Effector CD8-positive, alpha-beta T cell (primary cell): Measurements from ENCODE around the gene VTI1A.

Experiments used
- DNase-seq: peaks from one replicate; lab custom pipeline; 2025; lab: John Stamatoyannopoulos, UW

The VTI1A gene

DNA sequence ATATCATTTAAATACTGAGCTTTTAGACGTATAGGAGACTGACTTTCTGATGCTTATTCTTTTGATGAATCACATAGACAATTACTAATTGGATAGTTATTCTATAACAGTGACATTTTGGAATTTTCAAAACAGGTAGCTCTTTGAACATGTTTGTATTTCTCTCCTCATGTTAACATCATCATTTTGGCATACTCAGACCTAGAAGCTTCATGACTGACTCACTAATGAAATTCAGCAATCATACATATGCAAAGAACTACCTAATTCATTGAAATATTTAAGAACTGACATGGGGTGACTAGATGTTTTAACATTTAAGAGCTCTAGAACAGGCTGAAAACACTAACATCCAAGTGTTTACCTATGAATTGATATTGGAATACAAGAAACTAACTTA lies 192.3 kb downstream of the VTI1A start:
- no peak for DNase-seq

DNA sequence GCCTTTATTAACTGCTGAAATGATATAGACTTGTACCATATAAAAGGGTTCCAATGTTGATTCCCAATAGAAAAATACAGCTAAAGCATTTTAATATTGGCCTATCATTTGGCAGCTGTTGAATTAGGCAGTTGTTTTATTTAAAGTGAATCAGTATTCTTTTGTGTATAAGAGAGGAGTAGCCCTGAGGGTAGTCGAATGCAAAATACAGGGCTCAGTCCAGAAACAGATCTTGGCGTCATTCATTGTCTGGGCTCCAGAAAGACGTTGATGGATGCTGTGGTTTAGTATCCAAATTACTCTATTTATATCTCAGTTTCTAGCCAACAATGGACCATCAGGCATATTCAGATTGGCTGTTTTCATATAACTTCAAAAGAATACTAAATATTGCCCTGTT lies 193.6 kb downstream of the VTI1A start:
- DNase-seq: no peak

DNA sequence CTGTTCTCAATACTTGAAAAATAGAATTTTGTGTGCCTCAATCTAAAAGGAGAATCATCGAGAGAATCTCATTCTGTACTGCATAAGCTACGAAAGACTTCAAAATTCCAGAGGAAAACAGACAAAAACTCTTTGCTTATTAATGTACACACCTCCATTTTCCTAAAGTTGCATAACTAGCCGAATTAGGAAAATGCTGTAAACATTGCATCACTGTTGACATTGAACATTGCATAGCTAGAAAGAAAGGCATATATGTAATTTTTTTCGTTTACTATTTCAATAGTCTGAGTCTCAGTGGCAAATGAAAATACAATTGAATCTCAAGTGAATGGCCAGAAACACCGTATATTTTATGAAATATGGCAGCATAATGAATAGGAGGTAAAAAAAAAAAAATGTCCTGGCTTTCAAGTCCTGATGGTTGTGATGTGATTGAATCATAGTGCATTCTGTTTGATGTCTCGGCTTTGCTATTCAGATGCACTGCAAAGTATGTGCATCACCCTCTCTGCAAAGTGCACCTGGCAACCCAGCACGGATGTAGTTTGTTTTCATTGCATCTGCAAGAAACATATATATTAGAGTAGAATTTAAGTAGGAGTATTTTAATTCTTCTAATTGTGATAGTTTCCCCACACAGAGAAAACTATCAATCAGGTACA lies 196.7 kb downstream of the VTI1A start:
- no peak for DNase-seq

DNA sequence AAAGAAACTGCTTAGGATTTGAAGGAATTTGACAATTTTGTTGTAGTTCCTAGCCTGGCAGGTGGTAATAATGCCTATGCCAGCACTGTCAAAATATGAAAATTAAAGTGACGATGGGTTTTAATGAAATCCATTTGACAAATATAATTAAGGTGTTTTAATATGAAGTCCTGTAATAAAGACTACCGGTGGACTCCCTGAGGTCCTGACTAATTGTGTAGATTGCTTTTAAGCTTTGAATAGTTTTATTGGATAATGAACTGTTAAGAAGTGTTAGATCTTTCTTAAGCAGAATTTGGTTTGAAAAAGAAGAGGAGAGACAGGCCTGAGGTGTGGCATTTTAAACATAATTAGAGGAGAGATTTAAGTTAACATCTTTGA lies 197.2 kb downstream of the VTI1A start:
- no peak for DNase-seq

DNA sequence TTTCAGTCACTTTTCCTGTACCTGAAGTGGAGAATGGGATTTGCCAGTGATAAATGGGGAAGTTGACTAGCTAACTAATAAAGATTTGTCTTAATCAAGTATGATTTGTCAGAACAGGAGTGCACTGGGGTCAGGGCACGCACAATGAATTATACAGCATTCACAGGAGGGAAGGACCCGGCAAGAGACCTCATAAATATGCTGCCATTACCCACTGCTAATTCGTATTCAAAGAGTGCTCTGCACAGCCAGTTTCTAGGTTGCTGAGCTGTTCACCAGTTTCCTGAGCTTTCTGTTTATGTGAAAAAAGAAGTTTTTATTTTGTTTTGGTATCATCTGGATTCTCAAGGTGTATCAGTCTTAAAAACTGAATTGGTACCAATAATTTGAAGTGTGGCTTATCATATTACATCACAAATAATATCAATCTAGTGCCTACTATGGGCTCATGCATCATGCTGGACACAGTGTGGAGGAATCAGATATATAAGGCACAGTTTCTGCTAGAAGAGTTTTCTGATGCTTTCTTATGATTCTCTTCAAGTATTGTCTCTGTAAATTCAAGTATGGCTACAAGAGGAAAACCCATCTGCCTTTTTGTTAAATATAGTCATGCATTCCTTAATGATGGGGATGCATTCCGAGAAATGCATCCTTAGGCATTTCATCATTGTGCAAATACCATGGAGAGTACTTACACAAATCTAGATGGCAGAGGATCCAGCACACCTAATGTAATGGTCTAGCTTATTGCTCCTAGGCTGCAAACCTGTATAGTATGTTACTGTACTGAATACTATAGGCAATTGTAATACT lies 202.2 kb downstream of the VTI1A start:
- no peak for DNase-seq

DNA sequence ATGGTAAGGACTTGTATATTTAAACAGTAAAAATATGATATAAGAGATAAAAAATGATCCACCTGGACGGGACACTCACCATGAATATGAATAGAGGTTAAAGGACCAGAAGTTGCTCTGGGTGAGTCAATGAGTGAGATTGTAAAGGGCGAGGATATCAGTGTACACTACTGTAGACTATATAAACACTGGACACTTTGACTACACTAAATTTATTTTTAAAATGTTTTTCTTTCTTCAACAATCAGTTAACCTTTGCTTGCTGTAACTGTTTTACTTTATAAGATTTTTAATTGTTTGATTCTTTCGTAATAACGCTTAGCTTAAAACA lies 202.8 kb downstream of the VTI1A start:
- DNase-seq: no peak

DNA sequence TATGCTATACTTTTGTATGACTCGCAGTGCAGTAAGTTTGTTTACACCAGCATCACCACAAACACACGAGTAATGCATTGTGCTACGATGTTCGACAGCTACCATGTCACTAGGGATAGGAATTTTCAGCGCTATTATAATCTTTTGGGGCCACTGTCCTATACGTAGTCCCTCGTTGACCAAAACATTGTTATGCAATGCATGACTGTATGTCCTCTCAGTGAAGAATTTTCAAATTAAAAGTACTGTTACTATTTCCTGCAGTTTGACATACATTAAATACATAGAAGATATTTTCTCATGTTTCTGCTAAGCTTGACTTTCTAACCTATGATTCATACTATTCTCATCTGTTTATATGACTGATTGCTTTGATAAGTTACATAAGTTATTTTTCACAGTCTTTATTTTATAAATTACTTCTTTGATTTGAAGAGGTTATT lies 203.6 kb downstream of the VTI1A start:
- DNase-seq: no peak

DNA sequence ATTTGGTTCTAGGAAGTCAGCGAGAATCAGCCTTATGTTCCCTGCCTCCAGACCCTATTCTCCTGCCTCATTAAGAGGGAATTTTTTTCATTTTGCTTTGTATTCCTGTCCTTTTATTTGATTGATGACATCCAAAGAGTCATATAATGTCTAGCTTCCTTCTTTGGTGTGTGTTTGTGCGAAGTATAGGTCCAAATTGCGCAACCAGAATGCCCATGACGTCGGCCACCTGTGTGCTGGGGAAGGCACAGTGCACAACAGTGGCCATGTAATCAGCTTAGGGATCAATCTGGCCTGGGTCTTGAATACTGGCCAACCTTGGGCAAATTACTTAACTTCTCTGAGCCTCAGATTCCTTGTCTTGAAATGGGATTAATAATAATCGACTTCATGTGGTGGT lies 206.2 kb downstream of the VTI1A start:
- DNase-seq: no peak

DNA sequence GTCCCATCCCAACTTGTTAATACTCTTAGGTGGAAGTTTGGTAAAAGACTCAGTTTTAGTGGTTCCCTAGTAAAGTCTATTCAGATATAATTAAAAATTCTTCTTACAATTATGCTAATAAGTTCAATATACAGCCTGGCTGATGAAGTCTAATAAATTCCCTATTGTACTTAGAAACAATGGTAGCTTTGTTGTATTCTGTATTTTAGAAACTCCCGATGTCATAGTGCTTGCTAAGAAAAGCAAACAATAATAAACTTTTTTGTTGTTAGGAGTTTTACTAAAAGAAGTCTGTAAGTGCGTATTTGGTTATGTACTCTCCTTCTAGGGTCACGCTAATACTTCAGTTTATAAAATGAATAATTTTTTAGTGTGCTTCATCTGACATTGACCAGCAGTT lies 206.8 kb downstream of the VTI1A start:
- no peak for DNase-seq

DNA sequence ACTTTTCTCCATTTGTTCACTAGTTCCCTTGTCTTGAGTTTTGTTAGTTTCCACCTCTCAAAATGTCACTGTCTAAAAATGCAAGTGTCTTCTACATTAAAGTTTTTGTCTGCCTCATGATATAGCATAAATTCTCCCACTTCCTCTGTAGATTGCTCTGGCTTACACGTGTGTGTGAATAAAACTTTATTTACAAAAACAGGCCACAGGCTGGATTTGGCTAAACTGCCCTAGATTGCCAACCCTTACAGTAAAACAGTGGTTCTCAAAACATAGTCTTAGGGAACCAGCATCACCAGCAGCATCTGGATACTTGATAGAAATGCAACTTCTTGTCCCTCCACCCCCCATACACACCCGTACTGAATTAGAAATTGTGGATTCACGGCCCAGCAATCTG lies 207.8 kb downstream of the VTI1A start:
- DNase-seq: no peak

DNA sequence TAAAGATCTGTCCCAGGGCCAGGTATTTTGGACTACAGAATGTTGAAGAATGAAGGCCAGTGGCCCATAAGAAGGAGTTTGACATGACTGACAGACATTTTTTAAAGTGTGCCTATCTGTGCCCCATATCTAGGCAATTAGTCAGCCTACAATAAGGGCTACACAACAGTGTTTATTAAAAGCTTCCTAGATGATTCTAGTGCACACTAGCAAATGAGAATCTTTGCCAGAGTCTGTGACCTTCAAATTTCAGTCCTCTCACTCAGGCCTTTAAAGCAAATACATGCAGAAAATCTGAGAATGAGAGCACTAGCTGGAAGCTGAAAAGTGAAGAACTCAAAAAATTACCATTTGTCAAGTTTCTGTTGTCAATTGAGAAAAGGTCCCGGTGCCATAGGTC lies 208.7 kb downstream of the VTI1A start:
- DNase-seq: no peak

DNA sequence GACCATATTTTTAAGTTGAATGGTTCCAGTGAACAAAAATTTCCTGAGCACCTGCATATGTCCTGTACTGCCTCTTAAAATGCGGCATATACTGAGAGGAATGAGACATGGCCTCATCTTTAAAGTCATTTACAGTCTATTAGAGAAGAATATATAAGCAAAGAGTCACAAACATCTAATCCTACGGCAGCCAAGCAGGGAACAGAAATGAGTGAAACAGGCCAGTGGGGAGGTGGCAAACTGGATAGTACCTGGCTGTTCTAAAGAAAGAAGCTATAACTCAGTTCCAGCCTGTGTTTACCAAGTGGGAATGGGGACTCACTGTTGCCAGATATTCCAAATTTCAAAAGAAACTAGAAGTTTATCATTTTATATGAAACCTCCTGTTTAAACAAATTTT lies 211.4 kb downstream of the VTI1A start:
- DNase-seq: no peak

DNA sequence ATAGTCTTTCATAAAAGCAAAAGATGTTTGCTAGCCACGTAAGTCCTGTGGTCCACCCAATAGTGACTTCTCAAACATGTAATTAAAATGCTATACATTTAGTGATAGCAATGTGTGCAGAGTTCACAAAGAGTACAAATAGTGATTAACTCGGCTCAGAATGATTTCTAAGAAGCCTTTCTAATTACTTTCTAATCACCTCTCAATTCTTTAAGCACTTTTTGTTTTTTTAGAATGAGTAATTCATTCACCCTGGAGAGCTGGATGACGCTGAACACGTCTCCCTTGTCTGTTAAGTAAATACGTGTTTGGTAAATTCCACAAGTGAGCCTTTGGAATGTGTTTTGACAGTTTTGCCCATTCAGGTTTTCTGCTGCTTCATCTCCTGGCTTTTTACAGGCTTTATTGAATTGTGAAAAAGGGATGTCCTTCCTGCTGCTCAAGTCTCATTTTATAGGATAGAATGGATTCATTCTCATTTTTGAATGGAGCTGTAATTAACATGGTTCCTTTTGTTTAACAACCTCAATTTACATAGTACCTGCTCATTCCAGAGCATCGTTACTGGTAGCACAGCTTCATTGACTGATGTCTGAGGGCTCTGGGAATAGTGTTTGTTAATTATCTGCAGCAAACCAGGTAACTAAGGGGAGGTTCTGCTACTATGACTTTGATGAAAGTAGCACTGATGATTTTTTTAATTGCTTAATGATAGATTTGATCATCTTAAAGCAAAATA lies 212.1 kb downstream of the VTI1A start:
- no peak for DNase-seq

DNA sequence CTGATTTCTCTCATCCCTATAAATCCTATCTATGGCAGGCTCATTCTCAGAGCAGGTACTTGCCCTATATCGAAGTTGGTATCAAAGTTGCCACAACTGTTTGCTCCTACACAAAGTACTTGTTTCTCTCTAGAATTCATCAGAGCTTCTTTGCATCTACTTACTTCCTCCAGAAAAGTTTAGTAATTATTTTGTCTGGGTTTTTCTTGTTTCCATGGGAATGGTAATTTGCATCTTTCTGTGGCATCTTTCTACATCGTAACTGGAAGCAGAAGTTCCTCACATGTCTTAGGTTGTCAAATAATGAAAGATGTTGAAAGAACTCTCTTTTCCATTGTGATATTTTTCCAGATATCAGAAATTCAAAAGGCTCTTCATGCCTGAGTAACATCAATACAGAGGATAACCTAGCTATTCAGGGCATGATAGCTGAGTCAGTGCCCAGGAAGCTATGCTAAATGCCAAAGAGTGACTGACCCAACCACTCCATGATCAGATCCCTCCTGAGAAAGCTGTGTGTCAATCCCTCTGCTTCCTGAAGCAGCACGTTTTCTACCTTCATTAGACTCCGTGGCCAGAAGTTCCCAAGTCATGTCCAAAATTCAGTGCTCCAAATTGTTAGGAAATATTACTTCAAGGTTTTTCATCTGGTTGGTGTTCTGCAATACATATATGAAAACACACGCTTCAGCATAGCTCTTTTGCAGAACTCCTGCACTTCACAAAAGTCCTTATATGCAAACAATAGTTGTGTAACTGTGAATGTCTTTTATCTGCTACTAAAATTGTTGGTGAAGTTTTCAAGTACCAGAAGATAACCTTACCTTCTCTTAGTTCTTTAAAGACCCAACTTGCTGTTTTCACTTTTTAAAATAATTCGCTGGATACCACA lies 216.5 kb downstream of the VTI1A start:
- no peak for DNase-seq

DNA sequence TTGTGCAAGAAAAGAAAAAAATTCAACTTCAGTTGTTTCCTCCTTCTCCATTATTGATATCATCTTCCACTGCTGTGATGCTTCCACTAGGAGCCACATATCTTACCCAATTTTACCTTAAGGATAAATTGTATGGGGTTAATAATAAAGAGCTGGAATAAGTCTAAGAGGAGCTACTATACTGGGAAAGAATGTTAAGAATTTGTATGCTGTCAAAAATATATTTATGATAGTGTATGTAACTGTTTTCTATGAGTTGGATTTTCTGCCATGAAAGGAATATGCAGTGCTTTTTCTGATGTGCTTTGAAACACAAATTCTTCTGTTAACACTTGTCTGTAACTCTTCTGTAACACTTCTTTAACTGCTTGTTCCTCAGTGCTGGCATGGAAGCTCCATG lies 219.1 kb downstream of the VTI1A start:
- DNase-seq: no peak

DNA sequence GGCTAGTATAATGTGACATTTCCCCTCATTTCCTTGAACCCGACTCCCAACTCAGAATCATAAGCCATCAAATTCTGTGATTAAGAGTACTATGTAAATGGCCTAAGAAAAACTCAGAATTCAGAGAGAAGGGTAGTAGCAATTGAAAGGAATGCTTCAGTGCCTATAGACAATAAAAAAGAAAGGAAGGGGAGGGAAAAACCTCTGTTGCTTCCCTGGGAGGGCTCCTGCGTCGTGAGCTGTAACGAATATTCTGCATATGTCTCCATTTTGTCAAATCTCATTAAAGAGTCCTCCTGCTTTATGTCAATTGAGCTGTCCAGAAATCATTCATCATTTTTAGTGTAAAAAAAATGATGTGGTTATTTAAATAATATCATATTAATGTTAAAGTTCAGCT lies 223.0 kb downstream of the VTI1A start:
- no peak for DNase-seq

DNA sequence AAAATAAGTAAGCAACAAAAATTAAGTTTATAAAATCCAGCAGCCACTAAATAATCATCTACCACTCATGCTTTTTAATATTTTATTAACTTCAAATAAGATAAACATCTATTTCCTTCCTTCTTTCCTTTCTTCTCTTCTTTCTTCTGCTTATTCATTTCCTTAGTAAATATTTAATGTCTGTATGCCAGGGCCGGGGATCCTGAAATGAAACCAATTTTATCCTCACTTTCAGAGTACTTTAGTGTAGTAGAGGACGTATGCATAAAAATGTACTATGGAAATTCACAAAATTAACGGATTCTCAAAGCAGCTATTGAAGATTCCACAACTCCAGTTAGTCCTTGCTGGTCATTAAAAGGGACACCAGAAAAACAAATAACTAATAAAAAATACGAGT lies 224.7 kb downstream of the VTI1A start:
- DNase-seq: no peak

DNA sequence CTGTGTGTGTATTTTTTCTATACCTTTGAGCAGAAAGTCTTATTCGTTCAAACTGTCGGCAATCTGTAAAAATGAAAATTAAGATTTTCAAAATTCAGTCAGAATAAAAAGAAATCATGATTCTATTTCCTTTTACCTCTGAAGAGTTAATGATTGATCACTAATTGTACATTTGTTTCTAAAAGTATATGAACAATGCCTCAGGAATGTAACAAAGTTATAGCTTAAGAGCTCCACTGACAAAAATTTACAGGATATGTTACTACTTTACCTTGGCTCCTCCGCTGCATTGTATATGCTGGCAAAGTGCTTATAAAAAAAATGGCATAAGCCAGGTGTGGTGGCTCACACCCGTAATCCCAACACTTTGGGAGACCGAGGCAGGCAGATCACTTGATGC lies 225.7 kb downstream of the VTI1A start:
- no peak for DNase-seq

DNA sequence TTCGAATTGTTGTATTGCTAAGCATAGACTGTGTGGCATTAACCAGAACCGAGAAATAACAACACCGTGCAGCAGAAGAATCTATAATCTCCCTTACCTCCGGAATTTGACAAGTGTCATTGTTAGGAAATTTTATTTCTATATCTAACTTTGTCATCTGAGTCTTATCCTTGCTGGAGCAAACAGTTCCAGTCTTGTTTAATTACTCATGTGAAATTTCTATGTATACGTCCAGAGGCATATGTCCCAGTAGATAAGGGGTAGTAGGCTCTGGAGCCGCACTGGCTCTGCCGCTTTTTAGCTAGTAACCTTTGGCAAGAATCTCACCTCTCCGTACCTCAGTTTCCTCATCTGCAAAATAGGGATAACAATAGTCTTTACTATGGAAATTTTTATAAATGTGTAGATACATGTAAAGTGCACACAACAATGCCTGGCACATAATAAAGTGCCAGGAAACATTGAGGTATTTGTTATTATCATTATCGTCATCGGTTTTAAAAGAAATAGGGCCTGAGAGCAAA lies 228.6 kb downstream of the VTI1A start:
- no peak for DNase-seq

DNA sequence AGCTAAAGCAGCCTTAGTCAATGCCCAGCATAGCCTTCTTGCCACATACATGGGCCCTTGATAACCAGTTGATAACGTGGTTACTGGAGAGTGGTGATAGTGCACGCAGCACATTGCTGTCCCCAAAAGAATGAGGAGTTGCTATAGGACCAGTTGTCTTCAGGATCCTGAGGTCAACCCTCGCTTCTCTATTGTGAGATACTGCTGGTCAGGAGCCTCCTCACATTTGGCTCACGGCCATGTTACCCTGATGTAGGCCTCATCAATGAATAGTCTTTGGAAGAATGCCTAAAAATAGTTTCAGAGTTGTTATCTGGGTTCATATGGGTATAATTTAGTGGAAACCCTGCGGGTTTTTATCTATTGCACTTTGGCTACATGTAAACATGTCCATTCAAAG lies 230.7 kb downstream of the VTI1A start:
- no peak for DNase-seq

DNA sequence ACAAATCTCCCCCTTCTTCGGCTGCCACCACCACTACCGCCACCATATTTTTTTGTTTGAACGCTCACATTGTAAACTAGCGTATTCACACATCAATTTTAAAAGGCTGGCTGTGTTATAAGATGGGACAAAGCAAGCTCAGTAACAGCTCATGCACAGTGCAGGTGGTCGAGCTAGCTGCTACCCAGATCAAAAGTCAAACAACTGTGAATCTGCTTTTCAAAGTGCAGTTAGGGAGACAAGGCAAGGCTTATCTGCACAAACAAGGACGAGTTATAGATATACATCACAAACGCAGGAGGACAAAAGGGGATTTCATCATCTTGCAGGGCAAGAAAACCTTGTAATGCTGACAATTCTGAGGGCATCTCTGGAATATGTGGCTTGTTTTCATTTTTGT lies 231.6 kb downstream of the VTI1A start:
- DNase-seq: no peak

DNA sequence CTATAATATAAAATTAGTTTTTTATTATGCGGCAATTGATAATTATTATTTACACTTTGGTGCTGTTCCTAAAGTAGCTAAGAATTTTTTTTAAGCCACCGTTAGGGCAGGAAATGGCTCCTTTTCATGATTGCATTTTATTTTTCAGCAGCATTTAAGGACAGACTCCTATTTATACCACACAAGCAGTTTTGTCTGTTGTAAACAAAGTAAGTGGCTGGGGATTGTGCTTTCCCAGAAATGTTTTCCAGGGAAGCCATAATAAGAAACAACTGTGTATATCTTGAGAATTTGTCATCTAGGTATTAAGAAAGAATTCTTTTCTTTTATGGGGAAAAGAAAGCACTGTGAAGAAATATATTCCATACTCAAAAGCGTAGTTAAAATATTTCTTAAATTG lies 232.0 kb downstream of the VTI1A start:
- DNase-seq: no peak
